ENCODE results near the gene LCORL.

Gene LCORL

DNA sequence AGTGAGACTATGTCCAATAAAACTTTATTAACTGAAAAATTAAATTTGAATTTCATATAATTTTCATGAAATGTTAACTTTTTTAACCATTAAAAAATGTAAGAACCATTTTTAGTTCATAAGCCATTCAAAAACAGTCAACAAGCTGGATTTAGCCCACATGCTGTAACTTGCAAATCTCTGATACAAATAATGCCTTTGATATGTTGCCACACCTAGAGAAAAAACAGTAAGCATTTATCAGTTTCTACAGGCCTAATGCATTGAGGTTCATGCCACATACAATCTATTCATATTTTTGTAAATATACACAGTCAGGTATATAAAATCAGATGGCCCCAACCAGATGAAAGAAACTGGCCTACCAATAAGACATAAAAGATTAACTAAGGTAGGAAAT is 52.8 kb downstream of the LCORL start:
- H3K4me3 ChIP-seq (ENCODE audit: low read depth, low read length) = no peak overlapping the region
- CTCF ChIA-PET = no interaction called here
- TF ChIP-seq, protein P1, sequence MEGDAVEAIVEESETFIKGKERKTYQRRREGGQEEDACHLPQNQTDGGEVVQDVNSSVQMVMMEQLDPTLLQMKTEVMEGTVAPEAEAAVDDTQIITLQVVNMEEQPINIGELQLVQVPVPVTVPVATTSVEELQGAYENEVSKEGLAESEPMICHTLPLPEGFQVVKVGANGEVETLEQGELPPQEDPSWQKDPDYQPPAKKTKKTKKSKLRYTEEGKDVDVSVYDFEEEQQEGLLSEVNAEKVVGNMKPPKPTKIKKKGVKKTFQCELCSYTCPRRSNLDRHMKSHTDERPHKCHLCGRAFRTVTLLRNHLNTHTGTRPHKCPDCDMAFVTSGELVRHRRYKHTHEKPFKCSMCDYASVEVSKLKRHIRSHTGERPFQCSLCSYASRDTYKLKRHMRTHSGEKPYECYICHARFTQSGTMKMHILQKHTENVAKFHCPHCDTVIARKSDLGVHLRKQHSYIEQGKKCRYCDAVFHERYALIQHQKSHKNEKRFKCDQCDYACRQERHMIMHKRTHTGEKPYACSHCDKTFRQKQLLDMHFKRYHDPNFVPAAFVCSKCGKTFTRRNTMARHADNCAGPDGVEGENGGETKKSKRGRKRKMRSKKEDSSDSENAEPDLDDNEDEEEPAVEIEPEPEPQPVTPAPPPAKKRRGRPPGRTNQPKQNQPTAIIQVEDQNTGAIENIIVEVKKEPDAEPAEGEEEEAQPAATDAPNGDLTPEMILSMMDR (IDR thresholded peaks at IDR 0.05; ENCODE audit: insufficient read depth, low read length, missing control alignments) = no peak
- DNase-seq (ENCODE audit: low read depth, low spot score) = no peak
- POLR2A ChIA-PET = no interaction called here

DNA sequence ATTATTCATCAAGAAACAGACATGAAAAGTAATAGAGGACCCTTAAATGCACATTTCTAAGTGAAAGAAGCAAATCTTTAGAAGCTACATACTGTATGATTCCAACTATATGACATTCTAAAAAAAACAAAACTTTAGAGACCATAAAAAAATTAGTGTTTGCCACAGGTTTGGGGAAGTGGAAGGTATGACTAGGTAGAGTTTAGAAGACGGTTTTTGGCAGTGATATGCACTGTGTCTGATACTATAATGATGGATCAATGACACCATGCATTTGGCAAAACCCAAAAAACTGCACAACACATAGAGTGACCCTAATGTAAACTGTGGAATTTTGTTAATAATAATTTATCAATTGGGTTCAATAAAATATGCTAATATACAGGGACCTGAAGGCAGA is 54.5 kb downstream of the LCORL start:
- CTCF ChIA-PET = no interaction called here
- DNase-seq (ENCODE audit: low read depth, low spot score) = no peak
- POLR2A ChIA-PET = no interaction called here
- TF ChIP-seq, protein P1 (IDR thresholded peaks at IDR 0.05; ENCODE audit: insufficient read depth, low read length, missing control alignments) = no peak
- no peak overlapping the region for H3K4me3 ChIP-seq (ENCODE audit: low read depth, low read length)

DNA sequence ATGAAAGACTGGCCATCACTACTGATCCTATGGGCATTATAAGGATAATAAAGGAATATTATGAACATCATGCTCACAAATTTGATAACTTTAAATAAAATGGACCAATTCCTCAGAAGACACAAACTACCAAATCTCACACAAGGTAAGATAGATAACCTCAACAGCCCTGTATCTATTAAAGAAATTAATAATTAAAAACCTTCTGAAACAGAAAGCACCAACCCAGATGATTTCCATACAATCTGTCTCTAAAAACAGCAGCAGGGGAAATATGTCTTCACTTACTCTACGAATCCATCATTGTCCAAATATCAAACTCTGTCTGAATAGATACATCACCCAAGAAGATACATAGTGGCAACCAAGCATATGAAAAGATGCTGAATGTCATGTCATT is 55.2 kb downstream of the LCORL start:
- no peak for DNase-seq (ENCODE audit: low read depth, low spot score)
- H3K4me3 ChIP-seq (ENCODE audit: low read depth, low read length) = no peak overlapping the region
- CTCF ChIA-PET = no interaction called here
- TF ChIP-seq, protein P1 (IDR thresholded peaks at IDR 0.05; ENCODE audit: insufficient read depth, low read length, missing control alignments) = no peak
- POLR2A ChIA-PET = no interaction called here

DNA sequence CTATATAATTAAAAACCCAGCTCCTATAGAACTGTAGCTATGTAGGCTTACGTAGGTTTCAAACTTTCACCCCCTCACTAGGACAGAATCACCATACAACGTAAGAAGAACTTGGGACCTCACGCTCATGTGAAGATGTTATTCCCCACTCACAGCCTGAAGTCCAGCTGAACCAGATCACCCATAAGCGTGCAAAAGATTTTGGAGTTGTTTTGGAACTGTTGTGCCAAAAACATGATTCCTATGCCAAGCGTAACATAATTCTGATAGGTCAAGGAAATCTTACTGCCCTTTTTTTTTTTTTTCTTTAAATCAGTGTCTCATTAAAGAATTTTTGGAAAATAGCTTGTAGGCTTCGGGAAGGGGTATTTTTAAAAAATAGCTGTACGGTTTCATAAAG is 57.0 kb downstream of the LCORL start:
- DNase-seq (ENCODE audit: low read depth, low spot score) = no peak
- TF ChIP-seq, protein P1 (IDR thresholded peaks at IDR 0.05; ENCODE audit: insufficient read depth, low read length, missing control alignments) = no peak
- ChIA-PET CTCF (no interaction called here), POLR2A (no interaction called here)
- no peak overlapping the region for H3K4me3 ChIP-seq (ENCODE audit: low read depth, low read length)

DNA sequence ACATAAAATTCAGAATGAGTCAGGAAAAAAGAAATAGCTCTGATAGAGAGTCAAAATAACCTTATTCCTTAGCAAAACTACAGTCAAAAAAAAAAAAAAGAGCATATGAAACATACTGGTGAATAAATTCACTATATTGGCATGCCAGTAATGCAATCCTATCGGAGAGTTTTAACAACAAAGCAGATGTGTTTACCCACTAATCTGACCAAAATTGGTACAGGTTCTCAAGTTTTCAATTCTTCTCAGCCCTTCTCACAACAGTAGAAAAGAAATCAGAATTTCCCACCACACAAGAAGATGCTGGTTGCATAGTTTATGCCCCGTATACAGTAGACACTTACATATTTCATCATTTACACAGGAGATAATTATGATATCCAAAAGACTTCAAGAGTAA is 59.4 kb downstream of the LCORL start:
- TF ChIP-seq, protein P1 (IDR thresholded peaks at IDR 0.05; ENCODE audit: insufficient read depth, low read length, missing control alignments) = no peak
- no peak for DNase-seq (ENCODE audit: low read depth, low spot score)
- ChIA-PET CTCF (no interaction called here), POLR2A (no interaction called here)
- no peak overlapping the region for H3K4me3 ChIP-seq (ENCODE audit: low read depth, low read length)

DNA sequence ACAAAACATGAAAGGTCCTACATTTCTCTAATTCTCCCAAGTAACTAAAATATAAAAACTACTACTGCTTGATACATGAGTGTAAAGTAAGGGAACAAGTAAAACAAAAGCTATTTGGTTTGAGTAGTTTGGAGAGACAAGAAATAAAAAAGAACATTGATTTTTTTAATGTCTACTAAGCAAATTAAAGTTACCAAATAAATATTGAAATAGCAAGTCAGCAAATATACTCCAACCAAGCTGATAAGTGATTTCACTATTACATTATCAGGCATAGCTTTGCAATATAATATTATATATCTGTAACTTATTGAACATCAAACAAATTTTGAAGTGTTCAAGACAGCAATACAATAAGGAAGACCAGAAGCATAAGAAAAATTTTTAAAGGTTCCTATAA is 60.3 kb downstream of the LCORL start:
- H3K4me3 ChIP-seq (ENCODE audit: low read depth, low read length) = no peak overlapping the region
- ChIA-PET POLR2A (no interaction called here), CTCF (no interaction called here)
- TF ChIP-seq, protein P1 (IDR thresholded peaks at IDR 0.05; ENCODE audit: insufficient read depth, low read length, missing control alignments) = no peak
- DNase-seq (ENCODE audit: low read depth, low spot score) = no peak

All from AG04449 (cell line).